Fibroblast of mammary gland (primary cell): ENCODE results near the gene STUM.

Experiments used
- DNase-seq: peaks from one replicate; pipeline ENCODE4 v3.0.0-alpha.2; 2010; ENCODE audit warnings: low read depth
- H3K4me3 ChIP-seq: 2 replicates; pipeline ENCODE4 v1.5.1; 2011; ENCODE audit warnings: low read depth, mild to moderate bottlenecking, low read length, moderate library complexity; ENCODE audit not compliant: control insufficient read depth
- CTCF ChIP-seq: conservative IDR thresholded peaks from 2 replicates; pipeline ENCODE4 v1.5.1; 2011; ENCODE audit warnings: low read depth, low read length, inconsistent platforms; ENCODE audit not compliant: control insufficient read depth, insufficient read depth

Gene STUM

GRCh38 chr1:226545836-226546596 is 2.5 kb upstream of the STUM start:
- TF ChIP-seq CTCF, result no peak

GRCh38 chr1:226546926-226547325 is 1.6 kb upstream of the STUM start:
- H3K4me3 ChIP-seq, result no peak overlapping the region
- TF ChIP-seq CTCF, result no peak
- no peak for DNase-seq

More at GRCh38 chr1:226545836-226546596, 2.5 kb upstream of the STUM start:
- H3K4me3 ChIP-seq, result no peak overlapping the region
- no peak for DNase-seq

GRCh38 chr1:226547754-226548191 is 791 bp upstream of the STUM start:
- DNase-seq, result peak; percentile 89
- peak; percentile 100 for TF ChIP-seq CTCF
- H3K4me3 ChIP-seq, result no peak overlapping the region

GRCh38 chr1:226549094-226549936 is 751 bp downstream of the STUM start:
- DNase-seq, result no peak
- H3K4me3 ChIP-seq, result no peak overlapping the region
- TF ChIP-seq CTCF, result no peak

- H3K4me3 ChIP-seq, result no peak overlapping the region
- no peak for TF ChIP-seq CTCF
- peak; percentile 10 for DNase-seq
Observed at GRCh38 chr1:226549937-226550671, 1.5 kb downstream of the STUM start.

GRCh38 chr1:226550672-226551041 is 2.1 kb downstream of the STUM start:
- no peak for DNase-seq
- no peak for TF ChIP-seq CTCF
- no peak overlapping the region for H3K4me3 ChIP-seq
